GM19351 (cell line): ENCODE measurements around the gene GNA14.
"Not testable (repeated sequence)": the region's sequence is repeated elsewhere in the genome, so short reads cannot be mapped to it uniquely, and the experiment has no call there.

ENCODE experiments used
- ATAC-seq: cut with Tn5 transposase; IDR thresholded peaks from one replicate; pipeline ENCODE4 v1.9.1; 2021; ENCODE audit warnings: mild to moderate bottlenecking, moderate library complexity; ENCODE audit not compliant: unreplicated experiment

GNA14 gene

GRCh38 chr9:77647267-77648233, 572 bp downstream of the GNA14 start:
- ATAC-seq = no peak

GRCh38 chr9:77643871-77644270, 4.3 kb downstream of the GNA14 start:
- no peak for ATAC-seq

GRCh38 chr9:77640741-77641580, 7.2 kb downstream of the GNA14 start:
- no peak for ATAC-seq

DNA sequence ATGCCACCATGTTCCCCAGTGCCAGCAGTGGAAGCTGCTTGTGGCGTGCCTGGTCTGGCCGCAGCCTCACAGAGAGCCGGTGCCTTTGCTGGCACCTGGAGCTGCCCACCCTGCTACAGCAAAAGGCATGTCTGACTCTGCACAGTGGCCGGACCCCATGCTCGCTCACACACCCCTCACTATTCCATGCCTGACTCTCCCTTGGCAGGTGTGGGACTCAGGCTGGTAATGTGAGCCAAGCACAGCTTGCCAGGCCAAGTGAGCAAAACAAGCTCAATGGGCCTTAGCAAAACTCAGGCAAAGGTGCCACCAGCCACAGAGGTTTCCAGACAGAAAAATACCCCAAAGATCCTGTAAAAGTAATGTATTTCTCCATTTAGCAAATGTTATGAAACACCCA, 15.5 kb downstream of the GNA14 start:
- ATAC-seq = no peak

- not testable (repeated sequence) for ATAC-seq
Measured at GRCh38 chr9:77628864-77629263, 19.3 kb downstream of the GNA14 start.

DNA sequence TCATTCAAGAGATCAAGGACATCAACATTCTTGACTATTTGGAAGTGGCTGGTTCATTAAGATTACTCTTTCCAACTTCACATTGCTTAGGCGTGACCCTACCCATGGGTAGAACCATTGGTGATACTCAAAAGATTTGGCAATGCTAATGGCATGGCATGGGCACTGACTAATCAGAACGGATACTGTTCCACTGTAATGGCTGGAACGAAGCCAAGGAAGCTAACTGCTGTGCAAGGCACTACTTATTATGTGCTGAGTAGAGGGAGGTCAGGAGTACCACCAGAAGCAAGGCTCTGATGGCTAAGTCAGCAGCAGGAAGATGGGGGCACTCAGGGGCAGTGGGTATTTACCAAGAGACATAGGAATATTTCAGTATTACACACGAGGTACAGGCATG, 31.9 kb downstream of the GNA14 start:
- ATAC-seq = no peak

- no peak for ATAC-seq
Measured at GRCh38 chr9:77614645-77615044, 33.5 kb downstream of the GNA14 start.

- ATAC-seq = no peak
Measured at GRCh38 chr9:77606526-77606925, 41.6 kb downstream of the GNA14 start.

DNA sequence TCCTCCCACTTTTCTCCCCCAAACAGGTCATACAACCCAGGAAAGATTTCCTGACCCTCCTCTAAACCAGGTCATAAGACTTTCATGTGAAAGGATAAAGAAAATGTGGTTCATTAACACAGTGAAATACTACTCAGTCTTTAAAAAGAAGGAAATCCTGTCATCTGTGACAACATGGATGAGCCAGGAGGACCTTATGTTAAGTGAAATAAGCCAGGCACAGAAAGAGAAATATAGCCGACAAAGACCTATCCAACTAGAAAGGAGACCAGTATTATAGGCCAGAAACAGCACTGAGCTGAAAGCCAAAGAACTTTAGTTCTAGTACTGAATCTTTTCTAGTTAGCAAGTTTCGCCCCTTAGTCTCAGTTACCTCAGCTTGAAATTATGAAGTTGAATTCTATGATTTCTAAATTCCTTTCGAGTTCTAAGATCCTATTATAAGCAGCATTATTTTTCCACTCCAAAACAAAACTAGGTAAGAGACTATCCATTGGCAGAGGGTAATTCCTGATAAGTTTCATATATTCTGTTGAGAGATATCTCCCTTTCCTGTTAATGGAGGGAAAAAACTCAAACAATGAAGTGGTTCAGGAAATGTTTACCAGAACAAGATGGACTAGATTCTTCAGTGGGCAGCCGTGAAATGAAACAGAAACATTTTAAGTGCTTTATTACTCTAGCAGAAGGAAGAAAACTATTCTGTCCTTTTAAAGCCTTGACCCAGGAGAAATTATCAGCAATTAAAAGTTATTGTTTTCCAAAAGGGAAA, 42.5 kb downstream of the GNA14 start:
- no peak for ATAC-seq

DNA sequence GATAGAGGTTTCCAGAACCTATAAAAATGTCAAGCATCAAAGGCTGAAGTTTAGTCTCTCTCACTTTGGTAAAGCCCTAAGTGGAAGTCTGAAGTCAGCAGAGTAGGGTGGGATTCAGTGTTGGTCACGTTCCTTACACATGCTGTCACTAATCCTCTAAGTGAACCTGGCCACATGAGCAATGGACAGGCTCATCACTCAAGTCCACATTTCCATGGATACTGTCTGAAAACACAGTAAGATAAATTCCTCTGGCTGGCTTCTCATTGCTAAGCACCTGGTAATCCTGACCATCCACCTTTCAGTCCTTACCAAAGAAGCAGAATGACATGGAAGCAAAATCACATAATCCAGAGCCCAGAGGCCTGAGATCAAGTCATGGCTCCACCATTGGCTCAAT, 43.8 kb downstream of the GNA14 start:
- no peak for ATAC-seq

- no peak for ATAC-seq
Measured at GRCh38 chr9:77602852-77603251, 45.3 kb downstream of the GNA14 start.

- no peak for ATAC-seq
Measured at GRCh38 chr9:77601476-77602099, 46.5 kb downstream of the GNA14 start.

- no peak for ATAC-seq
Measured at GRCh38 chr9:77600810-77601209, 47.3 kb downstream of the GNA14 start.

DNA sequence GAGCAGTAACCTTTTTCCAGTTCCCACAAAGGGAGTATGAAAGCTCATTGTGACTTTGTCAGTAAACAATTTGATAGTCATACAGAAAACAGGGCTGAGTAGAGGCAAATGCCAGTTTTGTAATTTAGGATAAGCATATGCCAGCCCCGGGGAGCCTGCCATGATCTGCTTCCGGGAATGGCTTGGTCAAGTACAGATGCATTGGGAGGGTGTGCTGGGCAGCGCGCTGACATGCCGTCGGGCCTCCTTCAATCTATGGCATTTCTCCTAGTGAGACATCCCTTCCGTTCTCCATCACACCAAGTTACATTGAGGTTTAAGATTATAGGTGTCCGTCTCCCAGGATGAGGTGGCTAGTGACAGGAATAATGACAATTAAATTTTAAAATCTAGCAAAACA, 48.6 kb downstream of the GNA14 start:
- ATAC-seq = no peak

- ATAC-seq = no peak
Measured at GRCh38 chr9:77598991-77599390, 49.1 kb downstream of the GNA14 start.

GRCh38 chr9:77598524-77598923, 49.6 kb downstream of the GNA14 start:
- no peak for ATAC-seq

- no peak for ATAC-seq
Measured at GRCh38 chr9:77597057-77597456, 51.1 kb downstream of the GNA14 start.

GRCh38 chr9:77595426-77596095, 52.6 kb downstream of the GNA14 start:
- no peak for ATAC-seq

DNA sequence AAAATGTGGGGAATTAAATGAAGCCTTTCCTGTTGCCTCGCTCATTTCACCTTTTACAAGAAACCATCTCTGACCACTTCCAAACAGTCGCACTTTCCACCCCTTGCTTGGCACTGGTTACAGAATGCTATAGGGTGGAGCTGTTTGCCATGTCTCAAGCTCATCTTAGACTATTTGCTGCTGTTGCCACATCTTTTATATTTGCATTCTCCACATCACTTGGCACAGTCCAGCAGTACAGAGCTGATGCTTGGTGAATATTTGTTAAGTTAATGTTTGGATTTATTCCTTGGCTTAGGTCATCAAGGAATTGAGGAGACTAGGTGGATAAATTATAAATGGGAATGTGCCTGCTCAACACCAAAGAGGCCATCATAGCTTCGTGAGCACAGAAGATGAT, 53.2 kb downstream of the GNA14 start:
- no peak for ATAC-seq

GRCh38 chr9:77593528-77593927, 54.6 kb downstream of the GNA14 start:
- ATAC-seq = no peak
